Vagina (tissue), 2 donors: Measurements from ENCODE around the gene PHB1.

Source experiments
- POLR2A ChIP-seq, 2 donors: fragments of 450-650 bp; IDR thresholded peaks; one replicate each; pipeline ENCODE4 v1.6.1; 2017; ENCODE audit warnings: antibody characterized with exemption in 2 of 2, mild to moderate bottlenecking in 2 of 2, moderate library complexity in 2 of 2
- TF ChIP-seq, protein P1 (sequence below), 3 experiments: fragments of 450-650 bp in 2 of 3; fragments of 200-600 bp in 1 of 3; sonication (generic) in 1 of 3; IDR thresholded peaks; one replicate each; pipeline ENCODE4 v1.5.1; 2017 to 2019; ENCODE audit warnings: antibody characterized with exemption in 3 of 3, mild to moderate bottlenecking in 2 of 3, moderate library complexity in 2 of 3

DNA sequence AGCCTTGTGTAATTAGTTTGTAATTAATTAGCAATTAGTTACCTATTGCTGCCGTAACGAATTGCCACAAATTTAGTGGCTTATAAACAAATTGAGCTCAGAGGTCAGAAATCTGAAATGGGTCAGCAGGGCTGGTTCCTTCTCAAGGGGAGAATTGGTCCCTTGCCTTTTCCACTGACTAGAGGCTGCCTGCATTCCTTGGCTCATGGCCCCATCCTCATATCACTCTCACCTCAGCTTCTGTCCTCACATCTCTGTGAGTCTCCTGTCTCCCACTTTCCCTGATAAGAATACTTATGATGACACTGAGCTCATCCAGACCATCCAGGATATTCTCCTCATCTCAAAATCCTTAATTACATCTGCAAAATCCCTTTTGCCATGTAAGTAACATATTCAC, 49.4 kb upstream of the PHB1 start:
- TF ChIP-seq, protein P1, sequence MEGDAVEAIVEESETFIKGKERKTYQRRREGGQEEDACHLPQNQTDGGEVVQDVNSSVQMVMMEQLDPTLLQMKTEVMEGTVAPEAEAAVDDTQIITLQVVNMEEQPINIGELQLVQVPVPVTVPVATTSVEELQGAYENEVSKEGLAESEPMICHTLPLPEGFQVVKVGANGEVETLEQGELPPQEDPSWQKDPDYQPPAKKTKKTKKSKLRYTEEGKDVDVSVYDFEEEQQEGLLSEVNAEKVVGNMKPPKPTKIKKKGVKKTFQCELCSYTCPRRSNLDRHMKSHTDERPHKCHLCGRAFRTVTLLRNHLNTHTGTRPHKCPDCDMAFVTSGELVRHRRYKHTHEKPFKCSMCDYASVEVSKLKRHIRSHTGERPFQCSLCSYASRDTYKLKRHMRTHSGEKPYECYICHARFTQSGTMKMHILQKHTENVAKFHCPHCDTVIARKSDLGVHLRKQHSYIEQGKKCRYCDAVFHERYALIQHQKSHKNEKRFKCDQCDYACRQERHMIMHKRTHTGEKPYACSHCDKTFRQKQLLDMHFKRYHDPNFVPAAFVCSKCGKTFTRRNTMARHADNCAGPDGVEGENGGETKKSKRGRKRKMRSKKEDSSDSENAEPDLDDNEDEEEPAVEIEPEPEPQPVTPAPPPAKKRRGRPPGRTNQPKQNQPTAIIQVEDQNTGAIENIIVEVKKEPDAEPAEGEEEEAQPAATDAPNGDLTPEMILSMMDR (IDR thresholded peaks at IDR 0.05): no peak
- TF ChIP-seq POLR2A (IDR thresholded peaks at IDR 0.05): no peak
